ENCODE measurements around the gene SLCO2A1.

The SLCO2A1 gene

GRCh38 chr3:133973249-133973980 lies 56.3 kb downstream of the SLCO2A1 start:
- DNase-seq, result no peak

GRCh38 chr3:133972156-133972555 lies 57.6 kb downstream of the SLCO2A1 start:
- no peak for DNase-seq

- DNase-seq, result no peak
These were observed 58.8 kb downstream of the SLCO2A1 start for GRCh38 chr3:133970916-133971315.

- no peak for DNase-seq
These were observed 59.4 kb downstream of the SLCO2A1 start for GRCh38 chr3:133970339-133970738.

- no peak for DNase-seq
These were observed 61.5 kb downstream of the SLCO2A1 start for GRCh38 chr3:133967992-133968892.

GRCh38 chr3:133966954-133967353 lies 62.8 kb downstream of the SLCO2A1 start:
- DNase-seq, result no peak

- DNase-seq, result no peak
These were observed 63.8 kb downstream of the SLCO2A1 start for GRCh38 chr3:133965906-133966305.

- no peak for DNase-seq
These were observed 64.6 kb downstream of the SLCO2A1 start for GRCh38 chr3:133965013-133965570.

- peak; percentile 27 for DNase-seq
These were observed 65.2 kb downstream of the SLCO2A1 start for GRCh38 chr3:133964547-133964946.

GRCh38 chr3:133963657-133964396 lies 65.9 kb downstream of the SLCO2A1 start:
- no peak for DNase-seq

- DNase-seq, result no peak
These were observed 66.9 kb downstream of the SLCO2A1 start for GRCh38 chr3:133962849-133963248.

- peak; percentile 34 for DNase-seq
These were observed 71.5 kb downstream of the SLCO2A1 start for GRCh38 chr3:133958071-133958805.

GRCh38 chr3:133956982-133957381 lies 72.7 kb downstream of the SLCO2A1 start:
- DNase-seq, result no peak

GRCh38 chr3:133956353-133956752 lies 73.4 kb downstream of the SLCO2A1 start:
- DNase-seq, result no peak

- DNase-seq, result no peak
These were observed 73.8 kb downstream of the SLCO2A1 start for GRCh38 chr3:133955892-133956291.

- DNase-seq, result no peak
These were observed 74.9 kb downstream of the SLCO2A1 start for GRCh38 chr3:133954717-133955360.

- no peak for DNase-seq
These were observed 76.4 kb downstream of the SLCO2A1 start for GRCh38 chr3:133953297-133953696.

GRCh38 chr3:133949438-133949837 lies 80.3 kb downstream of the SLCO2A1 start:
- no peak for DNase-seq

GRCh38 chr3:133948996-133949395 lies 80.7 kb downstream of the SLCO2A1 start:
- no peak for DNase-seq

GRCh38 chr3:133948131-133948810 lies 81.5 kb downstream of the SLCO2A1 start:
- no peak for DNase-seq

Data from DMS53 (cell line).